Measurements from ENCODE around the gene RNH1. TPM values are rescaled to one million over a fixed set of nuclear protein-coding genes. Genes with fewer than 3 reads are reported as not detected.

The RNH1 gene
- total RNA-seq, 2 experiments from 2014 or later: 109 to 117 TPM

DNA sequence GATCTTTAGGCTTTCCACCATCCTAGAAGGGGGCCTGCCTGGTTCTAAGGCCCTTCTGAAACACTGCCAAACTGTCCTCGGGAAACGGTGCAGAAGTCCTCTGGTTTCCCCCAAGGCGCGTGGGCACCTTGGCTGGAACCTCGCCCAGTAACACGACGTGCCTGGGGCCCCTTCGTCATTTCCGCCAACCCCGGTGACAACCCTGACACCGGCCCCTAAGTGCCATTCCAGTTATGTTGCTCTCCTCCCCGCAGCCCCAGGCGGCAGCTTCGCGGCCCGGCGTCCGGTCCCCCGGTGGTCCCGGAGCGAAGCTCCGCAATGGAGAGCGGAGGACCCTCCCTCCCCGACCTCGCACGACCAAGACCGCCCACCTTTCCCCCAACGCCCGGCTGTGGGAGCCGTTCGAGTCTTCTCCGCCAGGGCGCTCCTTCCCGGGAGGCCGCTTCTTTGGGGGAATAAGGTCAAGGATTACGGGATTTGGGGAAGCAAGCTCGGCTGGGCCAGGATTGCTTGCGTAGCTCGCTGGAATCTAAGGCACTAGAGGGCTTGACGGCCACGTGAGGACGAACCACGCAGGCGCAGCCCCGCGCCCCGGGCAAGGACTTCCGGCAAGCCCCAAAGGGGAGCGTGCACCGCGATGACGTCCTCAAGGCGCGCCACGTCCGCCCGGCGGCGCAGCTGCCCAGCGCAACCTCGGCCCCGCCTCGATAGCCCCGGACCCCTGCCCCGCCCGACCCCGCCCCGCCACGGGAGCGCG is 626 bp downstream of the RNH1 start:
- Mint-ChIP-seq H3K27ac (peak overlapping the region; percentile 99), H3K36me3 (ENCODE audit: low read depth) (peaks cover 18% of the 10 kb centered on the region), H3K9me3 (no peaks in the 10 kb centered on the region), H3K4me3 (peak overlapping the region; percentile 95), H3K4me1 (peaks cover 40% of the 10 kb centered on the region), H3K27me3 (no peaks in the 10 kb centered on the region)
- peak; percentile 97 for DNase-seq
- POLR2A ChIA-PET: interaction anchor here (0.7 to 4.9 kb wide), 30 partner anchors 8 to 303 kb away, joined by 3 to 56 read pairs (median 5); partner anchors contain the start of genes BET1L, HRAS, PSMD13 and PTDSS2
- CTCF ChIA-PET: interaction anchor here (0.9 to 4.0 kb wide), 4 partner anchors 12 to 299 kb away, joined by 3 to 21 read pairs (median 8); partner anchors contain the start of genes BET1L, PTDSS2 and RIC8A

DNA sequence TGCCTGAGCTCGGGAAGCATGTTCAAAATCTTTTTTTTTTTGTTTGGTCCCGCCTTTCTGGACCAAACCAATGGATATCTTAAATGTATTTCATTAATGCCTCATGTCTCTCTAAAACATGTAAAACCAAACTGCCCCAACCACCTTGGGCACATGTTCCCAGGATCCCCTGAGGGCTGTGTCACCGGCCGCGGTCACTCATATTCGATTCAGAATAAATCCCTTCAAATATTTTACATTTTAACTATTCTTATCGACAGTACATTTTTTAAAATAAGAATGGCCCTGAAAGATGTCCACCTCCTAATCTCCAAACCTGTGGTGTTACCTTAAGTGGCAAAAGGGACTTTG is 2.1 kb downstream of the RNH1 start:
- ChIA-PET CTCF (interaction anchor here (1.3 to 2.3 kb wide), 3 partner anchors 14 to 57 kb away, joined by 4 to 10 read pairs (median 9); partner anchors contain the start of gene PTDSS2), POLR2A (interaction anchor here (1.1 to 4.9 kb wide), 8 partner anchors 13 to 187 kb away, joined by 3 to 56 read pairs (median 4); partner anchors contain the start of genes HRAS, PTDSS2 and SIGIRR)
- H3K27ac Mint-ChIP-seq: peak overlapping the region; percentile 99
- peak overlapping the region; percentile 95 for H3K4me3 Mint-ChIP-seq
- H3K36me3 Mint-ChIP-seq (ENCODE audit: low read depth): peaks cover 24% of the 10 kb centered on the region
- no peak for DNase-seq
- H3K9me3 Mint-ChIP-seq: no peaks in the 10 kb centered on the region
- peaks cover 43% of the 10 kb centered on the region for H3K4me1 Mint-ChIP-seq
- no peaks in the 10 kb centered on the region for H3K27me3 Mint-ChIP-seq

GRCh38 chr11:504053-504993 is 2.7 kb downstream of the RNH1 start:
- ChIA-PET POLR2A (interaction anchor here (1.2 to 4.9 kb wide), 10 partner anchors 31 to 187 kb away, joined by 3 to 56 read pairs (median 6); partner anchors contain the start of genes ANO9, HRAS, PTDSS2 and SIGIRR), CTCF (interaction anchor here (1.3 to 2.3 kb wide), 3 partner anchors 14 to 56 kb away, joined by 4 to 10 read pairs (median 9); partner anchors contain the start of gene PTDSS2)
- Mint-ChIP-seq H3K9me3 (no peaks in the 10 kb centered on the region), H3K4me1 (peaks cover 43% of the 10 kb centered on the region), H3K27ac (peak overlapping the region; percentile 99), H3K4me3 (peak overlapping the region; percentile 95), H3K36me3 (ENCODE audit: low read depth) (peaks cover 23% of the 10 kb centered on the region), H3K27me3 (no peaks in the 10 kb centered on the region)
- peak; percentile 29 for DNase-seq

- H3K4me3 Mint-ChIP-seq: peak overlapping the region; percentile 95
- H3K9me3 Mint-ChIP-seq: no peaks in the 10 kb centered on the region
- CTCF ChIA-PET: interaction anchor here (2.2 to 2.3 kb wide), 2 partner anchors 15 to 53 kb away, joined by 9 to 10 read pairs; partner anchors contain the start of gene PTDSS2
- peak; percentile 72 for DNase-seq
- H3K4me1 Mint-ChIP-seq: peaks cover 43% of the 10 kb centered on the region
- peaks cover 28% of the 10 kb centered on the region for H3K36me3 Mint-ChIP-seq (ENCODE audit: low read depth)
- no peaks in the 10 kb centered on the region for H3K27me3 Mint-ChIP-seq
- POLR2A ChIA-PET: interaction anchor here (1.0 to 4.9 kb wide), 9 partner anchors 32 to 186 kb away, joined by 3 to 56 read pairs (median 6); partner anchors contain the start of genes ANO9, HRAS, PTDSS2 and SIGIRR
- H3K27ac Mint-ChIP-seq: peak overlapping the region; percentile 85
Measured at GRCh38 chr11:503179-503981, 3.7 kb downstream of the RNH1 start.

DNA sequence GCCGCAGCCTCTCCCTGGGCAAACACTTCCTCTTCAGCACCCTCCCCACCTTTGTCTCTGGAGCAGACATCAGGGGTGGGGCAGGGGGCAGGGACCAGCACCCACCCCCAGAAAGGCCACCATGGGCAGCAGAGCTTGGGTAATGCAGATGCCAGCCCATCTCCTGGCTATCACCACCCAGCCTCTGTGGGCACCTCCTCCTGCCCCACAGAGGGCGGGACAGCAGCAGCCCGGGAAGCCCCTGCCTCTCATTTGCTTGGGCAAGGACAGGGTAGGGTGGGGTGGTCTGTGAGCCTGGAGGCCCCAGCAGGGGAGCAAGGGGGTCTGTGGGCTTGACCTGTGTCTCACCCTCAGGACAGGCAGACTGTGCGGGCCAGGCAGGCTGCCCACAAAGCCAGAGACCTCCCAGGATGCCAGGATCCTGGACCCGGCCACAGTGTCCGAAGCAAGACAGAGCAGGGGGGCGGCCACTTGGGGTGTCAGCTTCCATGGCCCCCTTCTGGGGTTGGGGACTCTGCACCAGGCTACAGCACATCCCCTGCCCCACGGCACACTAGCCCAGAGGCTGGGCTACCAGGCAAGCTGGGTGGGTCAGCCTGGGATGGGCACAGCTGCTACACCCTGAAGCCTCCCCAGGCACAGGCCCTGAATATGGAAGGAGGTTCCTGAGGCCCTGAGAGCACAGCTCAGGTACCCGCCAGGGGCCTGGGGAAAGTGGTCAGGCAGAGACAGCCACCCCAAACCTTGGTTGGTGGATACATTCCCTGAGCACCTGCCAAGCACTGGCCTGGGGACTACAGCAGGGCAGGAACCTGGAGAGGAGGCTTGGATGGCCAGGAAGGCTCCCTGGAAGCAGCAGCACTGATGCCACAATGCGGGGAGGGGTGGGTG is 4.5 kb downstream of the RNH1 start:
- H3K9me3 Mint-ChIP-seq: no peaks in the 10 kb centered on the region
- H3K36me3 Mint-ChIP-seq (ENCODE audit: low read depth): peaks cover 36% of the 10 kb centered on the region
- no peak for DNase-seq
- H3K4me1 Mint-ChIP-seq: peaks cover 41% of the 10 kb centered on the region
- H3K27ac Mint-ChIP-seq: peak overlapping the region; percentile 81
- no peak overlapping the region for H3K4me3 Mint-ChIP-seq
- CTCF ChIA-PET: no interaction called here
- POLR2A ChIA-PET: interaction anchor here (1.0 to 4.9 kb wide), 6 partner anchors 33 to 147 kb away, joined by 3 to 56 read pairs (median 6); partner anchors contain the start of genes ANO9 and PTDSS2
- H3K27me3 Mint-ChIP-seq: no peaks in the 10 kb centered on the region

DNA sequence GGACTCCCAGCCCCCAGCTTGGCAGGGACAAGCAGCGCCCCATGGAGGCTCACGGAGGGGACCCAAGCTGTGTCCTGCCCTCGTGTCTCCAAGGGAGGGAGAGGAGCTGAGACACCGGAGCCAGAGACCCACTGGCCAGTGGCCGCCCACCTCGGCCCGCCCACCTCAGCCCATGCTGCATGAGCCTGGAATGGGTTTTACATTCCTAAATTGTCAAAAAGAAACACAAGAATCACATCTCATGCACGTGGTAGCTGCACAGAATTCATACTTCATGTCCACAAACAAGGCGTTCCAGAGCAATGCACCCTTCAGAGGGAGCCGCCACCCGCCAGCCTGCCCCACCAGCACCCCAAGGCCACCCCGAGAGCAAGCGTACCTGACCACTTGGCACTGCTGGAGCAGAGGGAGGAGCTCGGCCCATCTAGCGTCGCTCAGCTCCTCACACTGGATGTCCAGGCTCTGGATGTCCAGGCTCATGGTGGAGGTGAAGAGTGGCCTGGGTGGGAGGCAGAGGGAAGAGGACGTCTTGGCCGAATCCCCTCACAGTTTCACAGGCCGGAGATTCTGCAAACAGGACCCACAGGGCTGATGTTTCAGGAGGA is 5.3 kb downstream of the RNH1 start:
- Mint-ChIP-seq H3K27ac (peak overlapping the region; percentile 31), H3K9me3 (no peaks in the 10 kb centered on the region), H3K4me1 (peaks cover 46% of the 10 kb centered on the region), H3K27me3 (no peaks in the 10 kb centered on the region), H3K36me3 (ENCODE audit: low read depth) (peaks cover 43% of the 10 kb centered on the region), H3K4me3 (no peak overlapping the region)
- POLR2A ChIA-PET: interaction anchor here (1.5 kb wide), 1 partner anchor 52 kb away, joined by 9 read pairs; the partner anchor contains the start of gene PTDSS2
- DNase-seq: no peak
- CTCF ChIA-PET: no interaction called here

DNA sequence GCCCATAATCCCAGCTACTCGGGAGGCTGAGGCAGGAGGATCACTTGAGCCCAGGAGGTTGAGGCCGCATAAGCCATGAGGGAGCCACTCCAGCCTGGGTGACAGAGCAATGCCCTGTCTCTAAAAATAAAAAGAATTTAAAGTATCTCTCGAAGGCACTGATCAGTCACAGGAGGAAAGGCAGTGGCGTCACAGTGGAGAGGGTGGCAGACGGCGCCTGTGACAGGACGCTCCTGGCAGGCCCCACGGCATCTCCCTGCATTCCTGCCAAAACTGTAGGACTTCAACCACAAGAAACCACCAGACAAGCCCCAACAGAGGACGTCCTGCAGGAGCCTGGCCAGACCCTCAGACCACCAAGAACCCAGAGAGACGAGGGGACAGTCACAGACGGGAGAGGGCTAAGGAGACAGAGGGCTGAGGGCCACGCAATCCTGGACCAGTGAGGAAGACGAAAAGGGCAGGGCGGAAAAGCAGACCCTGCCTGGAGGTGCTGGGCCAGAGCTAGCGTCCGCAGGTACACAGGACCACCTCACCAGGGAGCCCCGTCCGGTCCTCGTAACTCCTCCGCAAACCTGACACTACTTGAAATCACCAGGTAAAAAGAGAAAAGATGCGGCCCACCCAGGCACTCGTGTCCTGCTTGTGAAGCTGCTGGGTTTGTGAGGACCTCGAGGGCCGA is 5.9 kb downstream of the RNH1 start:
- CTCF ChIA-PET: no interaction called here
- Mint-ChIP-seq H3K27ac (no peak overlapping the region), H3K27me3 (no peaks in the 10 kb centered on the region), H3K4me3 (no peak overlapping the region), H3K4me1 (peaks cover 45% of the 10 kb centered on the region), H3K36me3 (ENCODE audit: low read depth) (peaks cover 42% of the 10 kb centered on the region), H3K9me3 (no peaks in the 10 kb centered on the region)
- POLR2A ChIA-PET: interaction anchor here (1.5 kb wide), 1 partner anchor 52 kb away, joined by 9 read pairs; the partner anchor contains the start of gene PTDSS2
- DNase-seq: no peak

GRCh38 chr11:499201-500076 is 7.6 kb downstream of the RNH1 start:
- no peak overlapping the region for H3K4me3 Mint-ChIP-seq
- no peaks in the 10 kb centered on the region for H3K9me3 Mint-ChIP-seq
- no peaks in the 10 kb centered on the region for H3K27me3 Mint-ChIP-seq
- H3K27ac Mint-ChIP-seq: no peak overlapping the region
- ChIA-PET CTCF (no interaction called here), POLR2A (interaction anchor here (1.1 kb wide), 2 partner anchors 7 to 43 kb away, joined by 3 to 5 read pairs; partner anchors contain the start of gene RNH1)
- DNase-seq: no peak
- peaks cover 33% of the 10 kb centered on the region for H3K4me1 Mint-ChIP-seq
- H3K36me3 Mint-ChIP-seq (ENCODE audit: low read depth): peaks cover 48% of the 10 kb centered on the region

- H3K4me3 Mint-ChIP-seq: no peak overlapping the region
- DNase-seq: no peak
- peaks cover 51% of the 10 kb centered on the region for H3K36me3 Mint-ChIP-seq (ENCODE audit: low read depth)
- no peaks in the 10 kb centered on the region for H3K27me3 Mint-ChIP-seq
- H3K9me3 Mint-ChIP-seq: no peaks in the 10 kb centered on the region
- POLR2A ChIA-PET: interaction anchor here (1.1 kb wide), 1 partner anchor 8 kb away, joined by 5 read pairs; the partner anchor contains the start of gene RNH1
- H3K4me1 Mint-ChIP-seq: peaks cover 29% of the 10 kb centered on the region
- no peak overlapping the region for H3K27ac Mint-ChIP-seq
- CTCF ChIA-PET: no interaction called here
Measured at GRCh38 chr11:498297-499181, 8.5 kb downstream of the RNH1 start.
